Effector memory CD4-positive, alpha-beta T cell (primary cell): ENCODE results near the gene KIAA0408.
A peak's percentile ranks its signal among the peaks of the same experiment; 100 is the strongest.

Experiments used
- DNase-seq, 3 donors: peaks; one replicate each; pipeline ENCODE4 v3.0.0-alpha.2; 2020
- H3K27ac ChIP-seq: 2 replicates; pipeline ENCODE4 v1.7.0; 2013; ENCODE audit warnings: mild to moderate bottlenecking, low read length, moderate library complexity; ENCODE audit not compliant: insufficient read depth, poor library complexity, severe bottlenecking
- H3K27me3 ChIP-seq: replicated peaks from 2 replicates; pipeline ENCODE4 v1.7.0; 2013; ENCODE audit warnings: mild to moderate bottlenecking, low read length; ENCODE audit not compliant: insufficient read depth, control insufficient read depth, poor library complexity, severe bottlenecking
- H3K36me3 ChIP-seq: 2 replicates; pipeline ENCODE4 v1.7.0; 2013; ENCODE audit warnings: mild to moderate bottlenecking, low read length, moderate library complexity; ENCODE audit not compliant: control insufficient read depth, insufficient read depth
- H3K4me1 ChIP-seq: 2 replicates; pipeline ENCODE4 v1.7.0; 2013; ENCODE audit warnings: low read length, mild to moderate bottlenecking; ENCODE audit not compliant: control insufficient read depth, insufficient read depth, poor library complexity, severe bottlenecking
- H3K4me3 ChIP-seq: 2 replicates; pipeline ENCODE4 v1.7.0; 2013; ENCODE audit warnings: low read length, low read depth, mild to moderate bottlenecking; ENCODE audit not compliant: insufficient read depth, poor library complexity, severe bottlenecking
- H3K9me3 ChIP-seq: 2 replicates; pipeline ENCODE4 v1.7.0; 2013; ENCODE audit warnings: mild to moderate bottlenecking, low read length, moderate library complexity; ENCODE audit not compliant: control insufficient read depth
- total RNA-seq, 3 donors: gene quantifications; one replicate each; lab custom pipeline; 2026; lab: John Stamatoyannopoulos, UW

The KIAA0408 gene
- 0 reads per million in 3 donors for total RNA-seq

DNA sequence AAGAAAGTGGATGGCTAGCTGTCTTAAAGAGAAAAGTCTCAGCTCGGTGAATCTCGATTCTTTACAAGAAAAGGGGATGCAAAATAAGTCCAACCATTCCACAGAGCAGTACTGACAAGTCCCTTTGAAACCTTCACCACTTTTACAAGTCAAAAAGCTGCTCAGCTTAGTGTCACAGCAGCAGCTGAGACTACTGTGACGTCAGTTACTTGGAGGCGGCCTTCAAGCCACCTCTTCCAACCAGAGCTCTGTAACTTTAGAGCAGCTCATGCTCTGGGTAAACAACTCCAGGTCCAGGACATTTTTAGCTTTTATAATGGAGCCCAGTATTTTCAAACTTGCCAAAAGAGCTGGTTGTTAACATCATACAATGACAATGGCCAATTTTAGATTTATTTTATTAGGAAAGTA, at the start of gene KIAA0408:
Gene KIAA0408 (minus strand): TSS at position 159 of the 411 bp plus-strand sequence. CDS start 5,408 bp downstream, outside the sequence.
- no peak within 1 kb of the TSS for H3K4me3 ChIP-seq
- H3K27ac ChIP-seq: no peak within 1 kb of the TSS
- H3K27me3 ChIP-seq: no peaks in the 10 kb centered on the region
- DNase-seq: no peak
- H3K4me1 ChIP-seq: no peaks in the 10 kb centered on the region
- H3K9me3 ChIP-seq: no peaks in the 10 kb centered on the region
- no peaks in the 10 kb centered on the region for H3K36me3 ChIP-seq

DNA sequence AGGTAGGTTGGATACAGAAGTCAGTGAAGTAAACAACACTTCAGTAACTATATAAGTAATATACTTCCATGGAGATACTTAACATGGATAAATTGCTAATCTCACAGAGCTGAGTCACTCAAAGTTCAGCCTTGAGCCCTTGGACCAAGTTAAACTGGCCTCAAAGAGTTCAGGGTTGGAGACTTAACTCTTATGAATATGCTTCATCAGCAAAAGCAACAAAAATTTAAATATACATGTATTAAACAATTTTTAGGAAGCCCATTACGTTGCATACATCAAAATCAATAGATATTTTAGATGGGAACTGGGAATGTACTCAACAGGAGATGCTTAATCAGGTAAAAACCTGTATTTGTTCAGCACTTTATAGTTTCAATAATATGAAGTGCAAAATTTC, 47.7 kb upstream of the KIAA0408 start:
- Histone ChIP-seq H3K27ac (no peak overlapping the region), H3K4me1 (no peaks in the 10 kb centered on the region), H3K36me3 (peaks cover 4% of the 10 kb centered on the region), H3K4me3 (no peak overlapping the region), H3K9me3 (no peaks in the 10 kb centered on the region), H3K27me3 (no peaks in the 10 kb centered on the region)
- no peak for DNase-seq

- H3K27ac ChIP-seq: no peak overlapping the region
- no peaks in the 10 kb centered on the region for H3K27me3 ChIP-seq
- no peak for DNase-seq
- H3K36me3 ChIP-seq: no peaks in the 10 kb centered on the region
- no peaks in the 10 kb centered on the region for H3K9me3 ChIP-seq
- H3K4me1 ChIP-seq: no peaks in the 10 kb centered on the region
- H3K4me3 ChIP-seq: no peak overlapping the region
Measured at GRCh38 chr6:127503022-127503421, 43.8 kb upstream of the KIAA0408 start.

- no peaks in the 10 kb centered on the region for H3K27me3 ChIP-seq
- H3K27ac ChIP-seq: no peak overlapping the region
- no peaks in the 10 kb centered on the region for H3K36me3 ChIP-seq
- H3K4me1 ChIP-seq: no peaks in the 10 kb centered on the region
- no peak for DNase-seq
- H3K4me3 ChIP-seq: no peak overlapping the region
- H3K9me3 ChIP-seq: no peaks in the 10 kb centered on the region
Measured at GRCh38 chr6:127497410-127497809, 38.2 kb upstream of the KIAA0408 start.

- Histone ChIP-seq H3K27me3 (no peaks in the 10 kb centered on the region), H3K36me3 (no peaks in the 10 kb centered on the region), H3K27ac (no peak overlapping the region), H3K4me1 (no peaks in the 10 kb centered on the region), H3K4me3 (no peak overlapping the region), H3K9me3 (no peaks in the 10 kb centered on the region)
- DNase-seq: no peak
Measured at GRCh38 chr6:127496471-127496870, 37.3 kb upstream of the KIAA0408 start.

GRCh38 chr6:127494240-127494767, 35.1 kb upstream of the KIAA0408 start:
- no peaks in the 10 kb centered on the region for H3K4me1 ChIP-seq
- no peaks in the 10 kb centered on the region for H3K27me3 ChIP-seq
- H3K36me3 ChIP-seq: no peaks in the 10 kb centered on the region
- DNase-seq: no peak
- H3K4me3 ChIP-seq: no peak overlapping the region
- H3K9me3 ChIP-seq: no peaks in the 10 kb centered on the region
- no peak overlapping the region for H3K27ac ChIP-seq

DNA sequence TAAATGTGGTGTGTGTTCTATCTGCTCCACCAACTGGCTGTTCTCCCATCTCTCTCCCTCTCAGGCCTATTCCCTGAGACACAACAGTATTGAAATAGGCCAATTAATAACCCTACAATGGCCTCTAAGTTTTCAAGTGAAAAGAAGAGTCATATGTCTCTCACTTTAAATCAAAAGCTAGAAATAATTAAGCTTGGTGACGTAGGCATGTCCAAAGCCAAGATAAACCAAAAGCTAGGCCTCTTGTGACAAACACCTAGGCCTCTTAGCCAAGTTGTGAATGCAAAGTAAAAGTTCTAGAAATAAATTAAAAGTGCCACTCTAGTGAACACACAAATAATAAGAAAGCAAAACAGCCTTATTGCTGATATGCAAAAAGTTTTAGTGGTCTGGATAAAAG, 30.1 kb upstream of the KIAA0408 start:
- H3K27me3 ChIP-seq: no peaks in the 10 kb centered on the region
- peaks cover 6% of the 10 kb centered on the region for H3K4me1 ChIP-seq
- H3K4me3 ChIP-seq: no peak overlapping the region
- no peaks in the 10 kb centered on the region for H3K9me3 ChIP-seq
- H3K36me3 ChIP-seq: no peaks in the 10 kb centered on the region
- no peak overlapping the region for H3K27ac ChIP-seq
- DNase-seq: no peak

GRCh38 chr6:127486934-127487333, 27.7 kb upstream of the KIAA0408 start:
- peaks cover 14% of the 10 kb centered on the region for H3K4me1 ChIP-seq
- H3K9me3 ChIP-seq: no peaks in the 10 kb centered on the region
- no peaks in the 10 kb centered on the region for H3K36me3 ChIP-seq
- no peak overlapping the region for H3K4me3 ChIP-seq
- H3K27me3 ChIP-seq: no peaks in the 10 kb centered on the region
- no peak overlapping the region for H3K27ac ChIP-seq
- DNase-seq: no peak

GRCh38 chr6:127484212-127484863, 25.1 kb upstream of the KIAA0408 start:
- H3K4me1 ChIP-seq: peaks cover 14% of the 10 kb centered on the region
- no peaks in the 10 kb centered on the region for H3K9me3 ChIP-seq
- H3K27ac ChIP-seq: peak overlapping the region; percentile 17
- H3K36me3 ChIP-seq: no peaks in the 10 kb centered on the region
- no peak for DNase-seq
- no peaks in the 10 kb centered on the region for H3K27me3 ChIP-seq
- peak overlapping the region; percentile 49 for H3K4me3 ChIP-seq

DNA sequence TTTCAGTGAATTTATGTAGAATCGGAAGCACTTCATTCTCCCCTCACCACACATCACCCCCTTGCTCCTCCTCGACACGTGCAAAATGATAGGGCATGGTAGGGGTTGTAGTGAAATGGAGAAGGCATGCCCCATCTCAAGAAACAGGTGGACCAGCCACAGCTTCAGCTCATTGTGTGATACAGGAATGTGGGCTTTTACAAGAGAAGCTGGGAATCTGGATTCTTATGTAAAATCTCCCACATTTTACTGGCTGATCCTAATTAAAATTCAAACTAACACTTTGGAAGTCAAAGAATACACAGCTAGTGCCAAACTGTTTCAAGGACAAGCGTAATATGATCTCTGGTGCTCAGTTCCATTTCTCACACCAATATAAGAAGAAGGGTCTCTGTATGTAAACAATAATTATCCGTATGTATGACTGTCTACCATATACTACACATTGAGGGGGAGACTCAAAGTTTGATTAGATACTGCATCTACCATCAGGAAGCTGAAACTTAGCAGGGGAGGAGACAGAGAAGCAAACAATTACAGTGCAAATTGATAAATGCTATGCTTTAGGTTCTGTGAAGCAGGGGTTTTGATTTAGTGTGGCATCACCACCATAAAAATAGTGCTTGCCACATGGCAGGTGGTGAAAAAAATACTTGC, 24.3 kb upstream of the KIAA0408 start:
- H3K9me3 ChIP-seq: no peaks in the 10 kb centered on the region
- H3K27me3 ChIP-seq: no peaks in the 10 kb centered on the region
- H3K4me3 ChIP-seq: peak overlapping the region; percentile 49
- H3K36me3 ChIP-seq: no peaks in the 10 kb centered on the region
- H3K4me1 ChIP-seq: peaks cover 14% of the 10 kb centered on the region
- no peak for DNase-seq
- H3K27ac ChIP-seq: no peak overlapping the region
